DMS114 treated with DMSO at 0.1 percent for 48 hours (cell line): ENCODE data around the gene DNAH10.

Source experiments
- DNase-seq: peaks from one replicate; lab custom pipeline; 2025; ENCODE audit not compliant: unreplicated experiment; lab: John Stamatoyannopoulos, UW

Gene DNAH10

GRCh38 chr12:123836292-123836691 lies 74.2 kb downstream of the DNAH10 start:
- DNase-seq = no peak

DNA sequence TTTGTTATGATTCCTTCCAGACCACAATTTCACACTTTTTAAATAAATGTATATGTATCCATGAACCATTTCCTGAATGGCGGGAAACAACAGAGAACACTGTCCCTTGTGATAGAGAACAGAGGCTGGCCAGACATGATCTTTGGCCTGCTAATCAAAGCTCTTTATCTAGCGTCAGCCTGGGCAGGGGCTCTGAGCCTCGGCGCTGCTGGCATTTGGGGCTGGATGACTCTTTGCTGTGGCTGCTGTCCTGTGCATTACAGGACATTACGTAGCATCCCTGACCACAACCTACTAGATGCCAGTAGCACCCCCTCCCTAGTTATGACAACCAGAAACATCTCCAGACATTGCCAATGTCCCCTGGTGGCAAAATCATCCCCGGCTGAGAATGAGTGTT lies 77.7 kb downstream of the DNAH10 start:
- DNase-seq = no peak

DNA sequence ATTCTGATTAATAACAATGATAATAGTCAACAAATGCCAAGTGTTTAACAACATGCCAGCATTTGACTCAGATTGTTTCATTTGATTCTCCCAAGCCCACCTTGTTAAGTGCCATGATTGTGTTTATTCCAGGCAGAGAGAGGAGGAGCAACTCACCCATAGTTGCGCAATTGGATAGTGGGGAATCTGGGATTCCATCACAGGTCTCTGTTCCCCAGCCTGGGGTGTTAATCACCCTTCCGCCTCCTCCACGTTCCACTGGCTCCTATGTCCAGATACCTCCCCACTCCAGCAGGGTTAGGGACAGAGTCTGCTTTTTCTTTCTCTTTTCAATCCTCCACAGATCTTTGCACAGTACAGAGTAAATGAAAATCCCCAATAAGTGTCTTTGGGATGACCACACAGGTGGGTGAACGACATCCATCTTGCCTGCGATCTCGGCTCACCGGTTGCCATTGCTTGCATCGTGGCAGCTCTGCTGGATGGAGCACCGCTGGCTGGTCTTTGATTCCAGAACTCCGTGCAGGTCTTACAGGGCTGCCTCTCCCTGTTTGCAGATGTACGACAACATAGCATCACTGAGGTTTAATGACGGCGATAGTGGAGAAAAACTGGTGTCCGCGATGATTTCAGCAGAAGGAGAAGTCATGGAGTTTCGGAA lies 78.8 kb downstream of the DNAH10 start:
- no peak for DNase-seq

DNA sequence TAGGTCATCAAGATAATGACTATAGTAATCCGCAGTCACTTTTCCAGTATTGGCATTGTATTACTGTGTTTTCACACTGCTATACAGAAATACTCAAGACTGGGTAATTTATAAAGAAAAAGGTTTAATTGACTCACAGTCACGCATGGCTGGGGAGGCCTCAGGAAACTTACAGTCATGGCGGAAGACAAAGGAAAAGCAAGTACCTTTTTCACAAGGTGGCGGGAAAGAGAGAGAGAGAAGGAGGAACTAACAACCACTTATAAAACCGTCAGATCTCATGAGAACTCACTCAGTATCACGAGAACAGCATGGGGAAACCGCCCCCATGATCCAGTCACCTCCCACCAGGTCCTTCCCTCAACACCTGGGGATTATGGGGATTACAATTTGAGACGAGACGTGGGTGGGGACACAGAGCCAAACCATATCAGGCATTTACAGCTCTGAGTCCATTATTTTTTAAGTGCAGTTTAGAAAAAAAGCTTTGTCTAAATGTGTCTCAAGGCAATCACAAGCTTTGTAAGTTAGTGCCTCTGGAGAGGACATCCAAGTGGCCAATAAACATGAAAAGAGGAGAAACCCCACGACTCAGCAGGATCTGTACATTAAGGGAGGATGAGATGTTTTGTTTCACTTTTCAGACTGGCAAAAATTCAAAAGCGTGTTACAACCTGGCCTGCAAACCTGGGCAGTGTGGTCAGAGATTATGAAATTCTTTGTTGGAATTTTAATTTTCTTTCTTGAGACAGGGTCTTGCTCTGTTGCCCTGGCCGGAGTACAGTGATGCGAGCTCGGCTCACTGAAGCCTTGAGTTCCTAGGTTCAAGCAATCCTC lies 82.0 kb downstream of the DNAH10 start:
- DNase-seq = no peak

GRCh38 chr12:123845881-123846280 lies 83.8 kb downstream of the DNAH10 start:
- no peak for DNase-seq

DNA sequence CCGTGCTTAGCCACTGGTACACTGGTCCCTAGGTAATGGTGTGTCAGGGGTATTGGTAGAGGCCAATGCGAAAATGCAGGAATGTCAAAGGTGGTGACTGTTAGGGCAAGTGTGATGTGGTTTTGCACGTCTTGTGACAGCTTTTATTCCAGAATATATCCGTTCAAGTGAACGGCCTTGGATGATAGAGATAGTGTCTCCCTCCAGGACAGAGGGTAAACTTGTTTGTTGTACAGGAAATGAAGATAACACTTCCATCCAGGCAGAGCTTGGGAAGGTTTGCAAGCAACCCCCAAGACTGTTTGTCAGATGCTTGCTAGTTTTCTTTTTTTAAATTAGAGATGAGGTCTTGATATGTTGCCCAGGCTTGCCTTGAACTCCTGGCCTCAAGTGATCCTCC lies 84.2 kb downstream of the DNAH10 start:
- DNase-seq = no peak

- DNase-seq = no peak
Measured at GRCh38 chr12:123847019-123847418, 84.9 kb downstream of the DNAH10 start.

DNA sequence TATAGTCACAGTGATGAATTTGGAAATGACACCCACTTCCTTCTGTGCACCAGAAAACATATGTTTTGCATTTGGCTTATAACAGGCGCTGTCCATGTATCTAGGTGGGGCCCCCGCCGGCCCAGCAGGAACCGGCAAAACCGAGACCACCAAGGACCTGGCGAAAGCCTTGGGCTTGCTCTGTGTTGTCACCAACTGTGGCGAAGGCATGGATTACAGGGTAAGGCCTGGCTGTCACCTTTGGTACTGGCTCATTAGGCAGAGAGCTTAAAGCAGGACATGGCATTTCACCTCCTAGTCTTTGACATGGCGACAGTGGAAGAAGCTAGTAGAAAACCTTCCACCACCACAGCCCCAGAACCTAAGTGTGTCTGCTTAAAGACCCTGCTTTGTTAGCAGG lies 85.8 kb downstream of the DNAH10 start:
- no peak for DNase-seq

DNA sequence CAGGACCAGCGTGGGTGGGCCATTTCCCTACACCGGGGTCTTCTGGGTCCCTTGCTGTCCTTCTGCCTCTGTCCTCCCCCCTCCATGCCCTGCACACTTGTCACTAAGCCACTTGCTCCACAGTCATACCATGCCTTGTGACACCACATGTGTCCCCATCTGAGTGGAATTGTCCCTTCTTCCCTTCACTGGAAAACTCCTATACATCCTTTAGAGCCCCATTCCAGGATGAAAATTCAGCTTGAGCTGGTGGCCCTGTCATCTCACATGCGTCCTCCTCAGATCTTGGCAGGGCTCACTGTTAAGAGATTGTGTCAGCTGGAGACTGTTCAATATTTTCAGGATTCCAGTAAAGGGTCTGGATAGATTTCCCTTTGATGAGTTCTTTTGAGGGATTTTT lies 87.4 kb downstream of the DNAH10 start:
- DNase-seq = no peak

DNA sequence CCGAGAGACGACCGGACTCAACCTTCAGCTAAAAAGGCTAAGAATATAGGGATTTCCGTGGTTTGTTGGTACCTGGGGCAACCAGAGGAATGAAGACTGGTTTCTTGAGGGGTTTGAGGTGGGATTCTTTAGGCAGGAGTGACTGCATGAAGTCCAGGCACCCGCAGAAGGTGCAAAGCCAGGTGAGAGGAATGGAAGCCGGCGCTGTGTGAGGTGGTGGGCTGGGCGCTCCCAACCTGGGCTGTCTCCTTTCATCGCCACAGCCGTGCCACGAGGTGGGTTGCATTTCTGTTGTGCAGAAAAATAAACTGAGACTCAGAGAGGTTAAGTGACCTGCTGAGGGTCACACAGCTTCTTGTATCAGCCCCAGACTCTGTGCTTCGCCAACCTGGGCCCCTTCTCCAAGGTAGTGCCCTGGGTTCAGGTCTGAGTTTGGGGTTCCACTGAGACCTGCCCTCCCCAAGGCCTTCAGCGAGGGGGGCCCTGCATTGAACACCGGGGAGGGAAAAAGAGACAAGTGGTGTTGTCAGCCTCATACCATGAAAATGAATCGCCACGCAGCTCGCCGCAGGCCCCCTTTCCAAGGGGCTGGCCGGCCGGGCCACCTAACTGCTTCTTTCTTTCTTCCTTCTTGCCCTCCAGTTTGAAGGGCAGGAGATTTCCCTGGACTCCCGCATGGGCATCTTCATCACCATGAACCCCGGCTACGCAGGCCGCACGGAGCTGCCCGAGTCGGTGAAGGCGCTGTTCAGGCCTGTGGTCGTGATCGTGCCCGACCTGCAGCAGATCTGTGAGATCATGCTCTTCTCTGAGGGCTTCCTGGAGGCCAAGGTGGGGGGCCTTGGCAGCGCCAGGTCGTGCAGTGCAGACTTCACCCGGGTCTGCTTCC lies 88.4 kb downstream of the DNAH10 start:
- DNase-seq = no peak

- no peak for DNase-seq
Measured at GRCh38 chr12:123853396-123854070, 91.4 kb downstream of the DNAH10 start.

- DNase-seq = no peak
Measured at GRCh38 chr12:123854232-123854631, 92.1 kb downstream of the DNAH10 start.

- no peak for DNase-seq
Measured at GRCh38 chr12:123854918-123855317, 92.8 kb downstream of the DNAH10 start.

DNA sequence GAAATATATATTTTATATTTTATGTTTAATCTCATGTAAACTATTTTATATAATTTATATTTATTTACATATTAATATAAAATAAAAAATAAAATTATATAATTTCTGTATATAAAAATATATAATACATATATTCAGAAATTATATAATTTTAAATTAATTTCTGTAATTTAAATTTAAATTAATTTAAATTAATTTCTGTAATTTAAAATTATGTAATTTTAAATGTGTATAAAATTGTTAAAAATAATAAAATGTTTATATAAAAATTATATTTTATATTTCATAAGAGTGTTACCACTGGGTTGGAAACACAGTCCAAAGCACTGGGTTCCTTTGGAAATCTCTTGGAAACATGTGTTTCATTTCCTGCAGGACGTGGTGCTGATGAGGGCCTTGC lies 94.6 kb downstream of the DNAH10 start:
- no peak for DNase-seq

DNA sequence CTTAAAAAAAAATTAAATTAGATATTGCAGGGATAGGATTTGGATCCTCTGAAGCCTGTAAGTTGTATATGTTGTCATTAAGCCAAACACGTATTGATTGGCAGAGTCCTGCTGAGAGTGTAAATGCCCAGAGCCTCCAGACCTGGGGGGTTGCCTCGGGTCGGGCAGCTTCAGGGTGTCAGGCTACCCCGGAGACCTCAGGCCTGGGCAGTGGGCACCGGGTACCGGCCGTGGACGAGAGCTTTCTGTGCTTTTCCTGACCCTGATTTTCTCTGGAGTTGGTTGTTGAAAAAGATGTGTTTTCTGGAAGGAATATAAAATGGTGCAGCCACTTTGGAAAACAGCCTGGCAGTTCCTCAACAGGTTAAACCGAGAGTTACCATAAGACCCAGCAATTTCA lies 96.1 kb downstream of the DNAH10 start:
- DNase-seq = no peak

DNA sequence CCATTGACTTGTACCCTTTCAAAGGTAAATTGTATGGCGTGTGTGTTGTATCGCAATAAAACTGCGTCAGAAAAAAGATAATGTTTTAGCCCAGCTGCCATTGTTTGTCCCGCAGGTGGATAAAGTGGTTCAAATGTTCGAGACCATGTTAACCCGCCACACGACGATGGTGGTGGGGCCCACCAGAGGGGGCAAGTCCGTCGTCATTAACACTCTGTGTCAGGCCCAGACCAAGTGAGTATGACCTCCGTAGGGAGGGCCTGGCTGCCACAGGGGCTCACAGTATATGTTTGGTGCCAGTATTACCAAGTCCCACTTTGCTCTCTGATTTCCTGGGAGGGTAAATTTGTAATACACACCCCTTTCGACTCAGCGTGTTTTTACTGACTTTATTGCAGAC lies 96.9 kb downstream of the DNAH10 start:
- no peak for DNase-seq

- no peak for DNase-seq
Measured at GRCh38 chr12:123860377-123860776, 98.3 kb downstream of the DNAH10 start.

DNA sequence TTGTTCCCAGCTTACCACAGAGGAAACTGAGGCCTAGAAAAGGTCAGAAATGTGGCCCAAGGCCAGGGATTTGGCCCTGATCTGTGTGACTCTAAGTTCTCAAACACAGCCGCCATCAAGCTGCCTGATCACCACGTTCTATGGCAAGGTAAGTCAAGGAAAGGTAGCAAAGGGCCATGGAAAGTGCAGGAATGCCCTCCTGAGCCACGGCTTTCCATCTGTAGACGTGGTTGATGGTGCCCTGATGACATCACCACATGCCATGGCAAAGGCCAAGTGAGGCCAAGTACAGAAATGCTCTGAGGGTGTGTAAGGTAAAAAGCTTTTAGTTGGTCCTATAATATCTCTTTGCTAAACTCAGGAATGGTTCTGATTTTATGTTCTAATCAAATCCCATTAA lies 99.3 kb downstream of the DNAH10 start:
- DNase-seq = no peak

DNA sequence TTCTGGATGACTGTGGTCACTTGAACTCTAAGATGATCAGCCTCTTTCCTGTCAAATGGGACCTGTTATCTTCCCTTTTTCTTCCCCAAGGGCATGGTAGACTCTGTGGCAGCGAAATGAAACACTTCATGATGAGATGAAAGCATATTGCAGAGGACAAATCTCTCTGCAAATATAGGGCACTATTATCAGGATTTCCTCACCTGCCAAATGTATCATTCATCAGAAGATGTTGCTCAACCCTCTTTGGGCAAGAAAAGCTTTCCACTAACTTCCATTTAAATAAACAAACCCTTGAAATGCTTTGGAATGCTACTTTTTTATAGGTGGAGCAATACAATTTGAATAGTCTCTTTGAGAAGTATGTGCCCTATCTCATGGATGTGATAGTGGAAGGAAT lies 105.0 kb downstream of the DNAH10 start:
- no peak for DNase-seq

GRCh38 chr12:123868791-123869190 lies 106.7 kb downstream of the DNAH10 start:
- DNase-seq = no peak

- no peak for DNase-seq
Measured at GRCh38 chr12:123873793-123874192, 111.7 kb downstream of the DNAH10 start.
